H1 (cell line): Measurements from ENCODE around the gene TTC34. TPM values are rescaled to one million over a fixed set of nuclear protein-coding genes. Genes with fewer than 3 reads are reported as not detected.

Experiments used
- CTCF ChIA-PET: fragments of 300-600 bp; sonication (Branson Sonifier 250); formaldehyde crosslinking; loops from one replicate; lab custom pipeline; 2021; ENCODE audit not compliant: partially characterized antibody; lab: Charles Lee
- POLR2A ChIA-PET: fragments of 300-600 bp; sonication (Branson Sonifier 250); formaldehyde crosslinking; loops from one replicate; lab custom pipeline; 2021; ENCODE audit warnings: inconsistent platforms; ENCODE audit not compliant: partially characterized antibody; lab: Charles Lee
- DNase-seq, 2 experiments: peaks; one replicate each; pipeline versions ENCODE4 v3.0.0 to v3.0.0-alpha.2; 2010 to 2022; ENCODE audit warnings: low spot score in 2 of 2, low read depth in 1 of 2, mixed read lengths in 1 of 2
- FAIRE-seq: peaks from 2 replicates; lab custom pipeline; 2011; peaks lifted over from hg19 to GRCh38; lab: Jason Lieb, UNC
- H2AFZ ChIP-seq: 2 replicates; pipeline ENCODE4 v1.8.1; 2012; ENCODE audit warnings: low read length, inconsistent platforms
- H2AK5ac ChIP-seq: 2 replicates; pipeline ENCODE4 v1.6.1; 2013; ENCODE audit warnings: low read depth, low read length
- H2BK120ac ChIP-seq: replicated peaks from 2 replicates; pipeline ENCODE3; 2013; ENCODE audit warnings: low read depth, low read length, inconsistent platforms
- H2BK12ac ChIP-seq: 2 replicates; pipeline ENCODE4 v1.6.1; 2013; ENCODE audit warnings: low read depth, low read length
- H2BK15ac ChIP-seq: 2 replicates; pipeline ENCODE4 v1.6.1; 2013; ENCODE audit warnings: low read length
- H2BK20ac ChIP-seq: 2 replicates; pipeline ENCODE4 v1.6.1; 2013; ENCODE audit warnings: low read length
- H2BK5ac ChIP-seq: 2 replicates; pipeline ENCODE4 v1.6.1; 2013; ENCODE audit warnings: low read depth, low read length
- H3K14ac ChIP-seq: 2 replicates; pipeline ENCODE4 v1.6.1; 2013; ENCODE audit warnings: inconsistent platforms; ENCODE audit not compliant: insufficient read length
- H3K18ac ChIP-seq: 2 replicates; pipeline ENCODE4 v1.6.1; 2013; ENCODE audit warnings: low read length; ENCODE audit errors: extremely low read depth
- H3K23ac ChIP-seq: 2 replicates; pipeline ENCODE4 v1.6.1; 2013; ENCODE audit warnings: inconsistent platforms; ENCODE audit not compliant: insufficient read length
- H3K23me2 ChIP-seq: 2 replicates; pipeline ENCODE4 v1.6.1; 2013; ENCODE audit warnings: low read depth, low read length
- H3K27ac ChIP-seq: 2 replicates; pipeline ENCODE4 v1.6.1; 2011; ENCODE audit warnings: low read depth, low read length, inconsistent platforms
- H3K27me3 ChIP-seq, 4 experiments: replicated peaks in 1 of 4; 1 replicate in 1 of 4; 2 replicates in 3 of 4; pipeline versions ENCODE4 v1.6.1 to v1.8.1; 2011 to 2013; ENCODE audit warnings: low read length in 3 of 4, mild to moderate bottlenecking in 3 of 4, inconsistent platforms in 2 of 4, mixed read lengths in 2 of 4, moderate library complexity in 1 of 4; ENCODE audit not compliant: control insufficient read depth in 3 of 4, insufficient read depth in 3 of 4; ENCODE audit errors: extremely low read depth in 1 of 4
- H3K36me3 ChIP-seq, 4 experiments: 2 replicates each; pipeline versions ENCODE4 v1.6.1 to v1.8.1; 2011 to 2013; ENCODE audit warnings: mild to moderate bottlenecking in 4 of 4, low read length in 3 of 4, moderate library complexity in 2 of 4, control low read depth in 1 of 4, inconsistent platforms in 1 of 4; ENCODE audit not compliant: insufficient read depth in 4 of 4, control insufficient read depth in 2 of 4
- H3K4ac ChIP-seq: replicated peaks from 2 replicates; pipeline ENCODE3; 2013; ENCODE audit warnings: low read length, low read depth, mixed read lengths, inconsistent platforms; ENCODE audit not compliant: insufficient read length
- H3K4me1 ChIP-seq, 4 experiments: replicated peaks in 1 of 4; 1 replicate in 1 of 4; 2 replicates in 3 of 4; pipeline versions ENCODE4 v1.6.1 to v1.8.1; 2011 to 2013; ENCODE audit warnings: low read length in 3 of 4, inconsistent platforms in 2 of 4, mixed read lengths in 1 of 4; ENCODE audit not compliant: insufficient read depth in 4 of 4, control insufficient read depth in 3 of 4
- H3K4me2 ChIP-seq, 2 experiments: 2 replicates each; pipeline versions ENCODE4 v1.6.1 to v1.8.1; 2011 to 2013; ENCODE audit warnings: low read depth in 2 of 2, low read length in 2 of 2, control low read depth in 1 of 2, inconsistent platforms in 1 of 2, mild to moderate bottlenecking in 1 of 2; ENCODE audit not compliant: insufficient read depth in 1 of 2
- H3K4me3 ChIP-seq, 4 experiments: fragments of 200-600, 300-600 bp in 1 of 4; sonication (generic), shearing (Covaris generic), sonication (Bioruptor Twin) in 1 of 4; 2 replicates each; pipeline versions ENCODE4 v1.5.1 to v1.8.1; 2011 to 2016; ENCODE audit warnings: low read length in 4 of 4, low read depth in 3 of 4, control low read depth in 2 of 4, inconsistent platforms in 2 of 4, mild to moderate bottlenecking in 2 of 4, mixed read lengths in 1 of 4, moderate library complexity in 1 of 4; ENCODE audit not compliant: insufficient read depth in 2 of 4; ENCODE audit errors: extremely low read depth in 1 of 4
- H3K56ac ChIP-seq: replicated peaks from 2 replicates; pipeline ENCODE3; 2013; ENCODE audit warnings: low read depth, mild to moderate bottlenecking, mixed read lengths, low read length, inconsistent platforms; ENCODE audit not compliant: insufficient read length
- H3K79me1 ChIP-seq: 2 replicates; pipeline ENCODE4 v1.6.1; 2013; ENCODE audit warnings: low read depth, low read length, control low read depth
- H3K79me2 ChIP-seq, 2 experiments: 2 replicates each; pipeline versions ENCODE4 v1.6.1 to v1.8.1; 2012 to 2013; ENCODE audit warnings: low read length in 2 of 2, mild to moderate bottlenecking in 2 of 2, inconsistent platforms in 1 of 2; ENCODE audit not compliant: insufficient read depth in 2 of 2, control insufficient read depth in 1 of 2
- H3K9ac ChIP-seq, 4 experiments: replicated peaks in 1 of 4; 1 replicate in 1 of 4; 2 replicates in 3 of 4; pipeline versions ENCODE4 v1.6.1 to v1.8.1; 2011 to 2013; ENCODE audit warnings: low read depth in 3 of 4, low read length in 3 of 4, control low read depth in 2 of 4, mild to moderate bottlenecking in 2 of 4, moderate library complexity in 2 of 4, inconsistent platforms in 1 of 4; ENCODE audit errors: extremely low read depth in 1 of 4
- H3K9me3 ChIP-seq, 2 experiments: 2 replicates each; pipeline versions ENCODE4 v1.6.1 to v1.8.1; 2012 to 2013; ENCODE audit warnings: mild to moderate bottlenecking in 2 of 2, moderate library complexity in 2 of 2, control low read depth in 1 of 2, inconsistent platforms in 1 of 2, low read depth in 1 of 2, low read length in 1 of 2, mixed read lengths in 1 of 2; ENCODE audit not compliant: insufficient read depth in 2 of 2
- H4K20me1 ChIP-seq, 2 experiments: replicated peaks in 1 of 2; 2 replicates each; pipeline versions ENCODE3 to v1.8.1; 2011 to 2013; ENCODE audit warnings: inconsistent platforms in 2 of 2, low read length in 2 of 2, mild to moderate bottlenecking in 1 of 2; ENCODE audit not compliant: insufficient read depth in 2 of 2, control insufficient read depth in 1 of 2
- H4K5ac ChIP-seq: 2 replicates; pipeline ENCODE4 v1.6.1; 2013; ENCODE audit warnings: low read length, low read depth, mixed read lengths, inconsistent platforms; ENCODE audit not compliant: insufficient read length
- H4K8ac ChIP-seq: 2 replicates; pipeline ENCODE4 v1.8.0; 2013; ENCODE audit warnings: mild to moderate bottlenecking, moderate library complexity, low read length, inconsistent platforms; ENCODE audit not compliant: insufficient read depth; ENCODE audit errors: extremely low read depth
- H4K91ac ChIP-seq: replicated peaks from 2 replicates; pipeline ENCODE3; 2013; ENCODE audit warnings: low read length, mixed read lengths, inconsistent platforms; ENCODE audit not compliant: insufficient read length
- ATF2 ChIP-seq: IDR thresholded peaks from 2 replicates; pipeline ENCODE4 v1.6.1; 2012; ENCODE audit warnings: low read length, inconsistent platforms
- ATF3 ChIP-seq: IDR thresholded peaks from 2 replicates; pipeline ENCODE4 v1.6.1; 2011; ENCODE audit warnings: low read depth, mild to moderate bottlenecking, low read length; ENCODE audit not compliant: insufficient read depth
- BACH1 ChIP-seq: IDR thresholded peaks from 2 replicates; pipeline ENCODE4 v1.6.1; 2012; ENCODE audit warnings: low read length, improper control_type of control experiment
- E2F6 ChIP-seq: IDR thresholded peaks from 2 replicates; pipeline ENCODE4 v1.6.1; 2012; ENCODE audit warnings: inconsistent platforms
- NANOG ChIP-seq: IDR thresholded peaks from 2 replicates; pipeline ENCODE4 v1.6.1; 2011; ENCODE audit warnings: low read length, low read depth, mild to moderate bottlenecking, inconsistent platforms; ENCODE audit not compliant: insufficient read depth, poor library complexity, severe bottlenecking
- SIX5 ChIP-seq: IDR thresholded peaks from 2 replicates; pipeline ENCODE4 v1.6.1; 2011; ENCODE audit warnings: mild to moderate bottlenecking, low read depth, low read length
- SP4 ChIP-seq: IDR thresholded peaks from 2 replicates; pipeline ENCODE4 v1.6.1; 2012; ENCODE audit warnings: low read length, inconsistent platforms
- SRF ChIP-seq: IDR thresholded peaks from 2 replicates; pipeline ENCODE4 v1.6.1; 2011; ENCODE audit warnings: mild to moderate bottlenecking, low read depth, low read length, moderate library complexity
- WGBS, 2 experiments: shearing (Covaris generic) in 1 of 2; methylation state at CpG; one replicate each; pipeline versions ENCODE4 v1.1.6 to v1.1.7; 2013 to 2015; ENCODE audit warnings: low lambda C conversion rate in 2 of 2, mixed read lengths in 2 of 2, inconsistent platforms in 1 of 2, low coverage in 1 of 2, missing lambda C conversion rate in 1 of 2; ENCODE audit not compliant: insufficient replicate concordance in 2 of 2, insufficient coverage in 1 of 2, insufficient read length in 1 of 2; ENCODE audit errors: extremely low coverage in 1 of 2, missing lambda C conversion rate in 1 of 2; 5-methylcytosine and 5-hydroxymethylcytosine counted together
- polyA plus RNA-seq, 7 experiments: library from polyadenylated mRNA; depleted of rRNA in 3 of 7; stranded (reverse) in 5 of 7; unstranded in 2 of 7; fragments of >200 nt in 5 of 7; fragments of 200-250 nt in 2 of 7; gene quantifications; 1 replicate in 5 of 7; 2 replicates in 1 of 7; 4 replicates in 1 of 7; pipeline versions ENCODE4 v1.2.1 to v1.2.3, GENCODE V29; 2011 to 2013; ENCODE audit warnings: missing spikeins in 2 of 7, mixed read lengths in 2 of 7
- total RNA-seq: library from RNA; stranded (reverse); fragmentation: NEBNext Ultra II Directional; extraction: Animal tissue kit (Norgen Biotek cat#: 25700); gene quantifications from 2 replicates; pipeline ENCODE4 v1.2.1, GENCODE V29; 2021

Gene TTC34
- total and polyA plus RNA-seq, 2 of the 8 experiments (the other 6 are each of a cell fraction or from before 2014, with no cell fraction given), result 0.23 to 0.50 TPM

GRCh38 chr1:2796890-2797740, 4.4 kb downstream of the TTC34 start:
- Histone ChIP-seq H2BK15ac (no peak overlapping the region), H2BK120ac (no peak overlapping the region), H3K23ac (no peak overlapping the region), H2AFZ (no peak overlapping the region), H3K4ac (no peak overlapping the region), H4K5ac (no peak overlapping the region), H2BK20ac (no peak overlapping the region), H2BK12ac (no peak overlapping the region), H4K20me1 (no peaks in the 10 kb centered on the region), H3K14ac (no peak overlapping the region), H3K4me1 (no peaks in the 10 kb centered on the region), H3K18ac (no peak overlapping the region), H3K9me3 (peaks cover 59 to 90% of the 10 kb centered on the region in 2 experiments), H3K27ac (no peak overlapping the region), H3K79me2 (no peaks in the 10 kb centered on the region), H2BK5ac (no peak overlapping the region), H3K4me2 (no peak overlapping the region), H3K23me2 (no peaks in the 10 kb centered on the region), H3K27me3 (no peaks in the 10 kb centered on the region), H3K36me3 (no peaks in the 10 kb centered on the region; a peak in 1 of 8 replicates), H2AK5ac (no peak overlapping the region), H3K56ac (no peak overlapping the region), H4K91ac (no peak overlapping the region), H3K9ac (no peak overlapping the region), H3K4me3 (no peak overlapping the region), H3K79me1 (no peaks in the 10 kb centered on the region), H4K8ac (no peak overlapping the region)
- ChIA-PET CTCF (interaction anchor here (1.0 kb wide), 1 partner anchor 13 kb away, joined by 3 read pairs; no protein-coding TSS in a partner anchor), POLR2A (no interaction called here)
- WGBS, 2 experiments, result 80% methylated on average over 18 of the region's 19 CpGs; no CpG with 5 or more reads in 1 of the 2 experiments
- FAIRE-seq (no peak), DNase-seq (no peak)
- TF ChIP-seq SIX5 (no peak), SP4 (no peak), BACH1 (no peak), ATF2 (no peak), E2F6 (no peak), SRF (no peak), NANOG (no peak), ATF3 (no peak)
